Tibial nerve (tissue), 3 donors: ENCODE results near the gene TRIM39.

ENCODE experiments used
- POLR2A ChIP-seq, 2 donors: fragments of 450-650 bp; IDR thresholded peaks; one replicate each; pipeline ENCODE4 v1.6.1; 2017; ENCODE audit warnings: antibody characterized with exemption in 2 of 2, mild to moderate bottlenecking in 2 of 2, moderate library complexity in 2 of 2
- TF ChIP-seq, protein P1 (sequence below), 5 experiments: fragments of 200-600 bp in 3 of 5; fragments of 450-650 bp in 2 of 5; sonication (generic) in 3 of 5; IDR thresholded peaks; one replicate each; pipeline ENCODE4 v1.5.1; 2016 to 2019; ENCODE audit warnings: antibody characterized with exemption in 5 of 5, mild to moderate bottlenecking in 3 of 5, moderate library complexity in 2 of 5

DNA sequence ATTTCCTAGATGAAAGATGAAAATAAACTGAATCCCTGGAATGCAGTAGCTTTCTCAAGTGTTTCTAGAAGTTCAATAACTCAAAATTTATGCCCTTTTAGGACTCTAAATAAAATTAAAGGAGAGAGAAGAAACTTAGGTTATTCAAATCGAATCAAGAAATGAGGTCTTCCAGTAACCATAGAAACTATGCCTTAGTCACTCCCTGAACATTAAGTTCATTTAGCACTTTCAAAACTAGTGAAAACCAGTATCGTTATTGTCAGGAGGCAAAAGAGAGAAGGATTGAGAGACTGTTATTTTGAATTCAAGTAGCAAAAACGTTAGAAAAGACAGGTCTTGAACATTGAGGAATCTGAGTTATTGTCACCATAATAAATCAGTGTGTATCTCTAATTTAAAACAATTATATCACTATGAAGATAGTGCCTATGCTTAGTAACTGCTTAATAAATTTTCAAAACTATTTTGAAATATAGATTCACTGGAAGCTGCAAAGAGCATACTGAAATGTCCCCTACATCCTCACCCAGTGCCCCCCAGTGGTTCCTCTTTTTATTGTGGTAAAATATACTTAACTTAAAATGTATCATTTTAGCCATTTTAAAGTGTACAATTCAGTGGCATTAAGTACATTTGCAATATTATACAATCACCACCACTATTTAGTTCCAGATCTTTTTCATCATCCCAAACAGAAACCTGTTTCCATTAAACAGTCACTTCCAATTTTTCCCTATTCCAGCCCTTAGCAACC, 22.9 kb downstream of the TRIM39 start:
- TF ChIP-seq POLR2A (IDR thresholded peaks at IDR 0.05), result no peak
- TF ChIP-seq, protein P1, sequence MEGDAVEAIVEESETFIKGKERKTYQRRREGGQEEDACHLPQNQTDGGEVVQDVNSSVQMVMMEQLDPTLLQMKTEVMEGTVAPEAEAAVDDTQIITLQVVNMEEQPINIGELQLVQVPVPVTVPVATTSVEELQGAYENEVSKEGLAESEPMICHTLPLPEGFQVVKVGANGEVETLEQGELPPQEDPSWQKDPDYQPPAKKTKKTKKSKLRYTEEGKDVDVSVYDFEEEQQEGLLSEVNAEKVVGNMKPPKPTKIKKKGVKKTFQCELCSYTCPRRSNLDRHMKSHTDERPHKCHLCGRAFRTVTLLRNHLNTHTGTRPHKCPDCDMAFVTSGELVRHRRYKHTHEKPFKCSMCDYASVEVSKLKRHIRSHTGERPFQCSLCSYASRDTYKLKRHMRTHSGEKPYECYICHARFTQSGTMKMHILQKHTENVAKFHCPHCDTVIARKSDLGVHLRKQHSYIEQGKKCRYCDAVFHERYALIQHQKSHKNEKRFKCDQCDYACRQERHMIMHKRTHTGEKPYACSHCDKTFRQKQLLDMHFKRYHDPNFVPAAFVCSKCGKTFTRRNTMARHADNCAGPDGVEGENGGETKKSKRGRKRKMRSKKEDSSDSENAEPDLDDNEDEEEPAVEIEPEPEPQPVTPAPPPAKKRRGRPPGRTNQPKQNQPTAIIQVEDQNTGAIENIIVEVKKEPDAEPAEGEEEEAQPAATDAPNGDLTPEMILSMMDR (IDR thresholded peaks at IDR 0.05), result no peak
